Measurements from ENCODE around the gene MCCD1. TPM values are rescaled to one million over a fixed set of nuclear protein-coding genes. Genes with fewer than 3 reads are reported as not detected.
A peak's percentile ranks its signal among the peaks of the same experiment; 100 is the strongest.

Gene MCCD1
- total and polyA plus RNA-seq, 2 of the 13 experiments (the other 11 are each of a cell fraction or from before 2014, with no cell fraction given) = 0.15 TPM; not detected in 1

DNA sequence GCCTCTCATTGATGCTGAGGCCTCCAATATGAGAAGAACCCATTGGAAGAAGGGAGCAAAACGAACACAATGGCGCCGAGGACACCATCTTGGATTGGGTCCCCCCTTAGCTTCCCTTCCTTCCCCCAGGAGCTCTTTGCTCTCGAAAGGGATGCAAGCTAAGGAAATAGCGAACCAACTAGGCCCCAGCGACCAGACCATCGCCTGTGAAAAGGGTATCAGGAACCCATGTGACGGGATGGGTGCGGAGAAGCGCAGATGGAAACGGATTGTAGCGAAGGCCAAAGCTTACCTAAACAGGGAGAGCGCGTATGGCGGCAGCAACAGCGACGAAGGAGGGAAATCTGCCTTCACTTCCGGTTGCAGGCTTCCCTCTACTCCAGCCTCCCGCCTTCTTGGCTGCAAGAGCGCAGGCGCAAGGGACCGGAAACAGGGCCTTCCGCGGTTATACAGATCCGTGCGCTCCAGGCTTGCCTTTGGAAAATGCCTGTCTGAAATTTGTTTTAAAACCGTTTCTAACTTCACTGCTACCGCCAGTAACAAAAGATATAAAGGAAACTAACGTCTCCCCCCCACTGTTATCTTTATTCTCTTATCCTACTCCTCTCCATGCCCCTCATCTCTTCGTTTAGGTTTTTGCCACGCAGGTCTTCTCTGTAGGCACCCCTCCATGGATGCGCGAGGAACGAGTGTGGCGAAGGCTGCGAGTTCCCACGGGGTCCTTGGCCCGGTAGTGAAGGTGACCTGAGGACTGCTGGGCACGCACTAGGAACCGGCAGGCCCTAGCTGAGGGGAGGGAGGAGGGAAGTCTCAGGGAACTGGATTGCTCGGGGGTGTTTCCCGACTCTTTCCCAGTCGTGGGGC, 13.1 kb downstream of the MCCD1 start, which contains the start of gene DDX39B (continued):
- TF ChIP-seq, protein P1, sequence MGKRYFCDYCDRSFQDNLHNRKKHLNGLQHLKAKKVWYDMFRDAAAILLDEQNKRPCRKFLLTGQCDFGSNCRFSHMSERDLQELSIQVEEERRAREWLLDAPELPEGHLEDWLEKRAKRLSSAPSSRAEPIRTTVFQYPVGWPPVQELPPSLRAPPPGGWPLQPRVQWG (CRISPR knock-in tag; IDR thresholded peaks at IDR 0.05; ENCODE audit: borderline replicate concordance, low read depth) = no peak
- TF ChIP-seq, protein P2, sequence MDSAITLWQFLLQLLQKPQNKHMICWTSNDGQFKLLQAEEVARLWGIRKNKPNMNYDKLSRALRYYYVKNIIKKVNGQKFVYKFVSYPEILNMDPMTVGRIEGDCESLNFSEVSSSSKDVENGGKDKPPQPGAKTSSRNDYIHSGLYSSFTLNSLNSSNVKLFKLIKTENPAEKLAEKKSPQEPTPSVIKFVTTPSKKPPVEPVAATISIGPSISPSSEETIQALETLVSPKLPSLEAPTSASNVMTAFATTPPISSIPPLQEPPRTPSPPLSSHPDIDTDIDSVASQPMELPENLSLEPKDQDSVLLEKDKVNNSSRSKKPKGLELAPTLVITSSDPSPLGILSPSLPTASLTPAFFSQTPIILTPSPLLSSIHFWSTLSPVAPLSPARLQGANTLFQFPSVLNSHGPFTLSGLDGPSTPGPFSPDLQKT (CRISPR knock-in tag; IDR thresholded peaks at IDR 0.05; ENCODE audit: borderline replicate concordance) = no peak
- TF ChIP-seq, protein P3, sequence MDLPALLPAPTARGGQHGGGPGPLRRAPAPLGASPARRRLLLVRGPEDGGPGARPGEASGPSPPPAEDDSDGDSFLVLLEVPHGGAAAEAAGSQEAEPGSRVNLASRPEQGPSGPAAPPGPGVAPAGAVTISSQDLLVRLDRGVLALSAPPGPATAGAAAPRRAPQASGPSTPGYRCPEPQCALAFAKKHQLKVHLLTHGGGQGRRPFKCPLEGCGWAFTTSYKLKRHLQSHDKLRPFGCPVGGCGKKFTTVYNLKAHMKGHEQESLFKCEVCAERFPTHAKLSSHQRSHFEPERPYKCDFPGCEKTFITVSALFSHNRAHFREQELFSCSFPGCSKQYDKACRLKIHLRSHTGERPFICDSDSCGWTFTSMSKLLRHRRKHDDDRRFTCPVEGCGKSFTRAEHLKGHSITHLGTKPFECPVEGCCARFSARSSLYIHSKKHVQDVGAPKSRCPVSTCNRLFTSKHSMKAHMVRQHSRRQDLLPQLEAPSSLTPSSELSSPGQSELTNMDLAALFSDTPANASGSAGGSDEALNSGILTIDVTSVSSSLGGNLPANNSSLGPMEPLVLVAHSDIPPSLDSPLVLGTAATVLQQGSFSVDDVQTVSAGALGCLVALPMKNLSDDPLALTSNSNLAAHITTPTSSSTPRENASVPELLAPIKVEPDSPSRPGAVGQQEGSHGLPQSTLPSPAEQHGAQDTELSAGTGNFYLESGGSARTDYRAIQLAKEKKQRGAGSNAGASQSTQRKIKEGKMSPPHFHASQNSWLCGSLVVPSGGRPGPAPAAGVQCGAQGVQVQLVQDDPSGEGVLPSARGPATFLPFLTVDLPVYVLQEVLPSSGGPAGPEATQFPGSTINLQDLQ (CRISPR knock-in tag; IDR thresholded peaks at IDR 0.05) = no peak
- peak; percentile 82 for TF ChIP-seq ZNF501 (CRISPR knock-in tag; IDR thresholded peaks at IDR 0.05)
- TF ChIP-seq ZSCAN29 (CRISPR knock-in tag; conservative IDR thresholded peaks at IDR 0.05) = peak; percentile 53
- TF ChIP-seq RORA (CRISPR knock-in tag; IDR thresholded peaks at IDR 0.05) = no peak
- peak; percentile 63; the same call in 1 of the 2 replicates for TF ChIP-seq FOXK2 (IDR thresholded peaks at IDR 0.05)
- 0 out of 2 replicates have a peak, but pooled peaks have one; percentile 34 for TF ChIP-seq ZNF431 (CRISPR knock-in tag; IDR thresholded peaks at IDR 0.05; ENCODE audit: borderline replicate concordance, low read depth)
- no peak for TF ChIP-seq CCAR2 (optimal IDR thresholded peaks at IDR 0.05; ENCODE audit: low read depth, low read length)
- no peak for TF ChIP-seq MLLT10 (CRISPR knock-in tag; IDR thresholded peaks at IDR 0.05)
- peak; percentile 77 for TF ChIP-seq MXI1 (IDR thresholded peaks at IDR 0.05; ENCODE audit: borderline replicate concordance, low read depth, low read length)
- peak; percentile 96 for TF ChIP-seq YY1 (IDR thresholded peaks at IDR 0.05; ENCODE audit: insufficient read depth, insufficient replicate concordance, low read depth, low read length)
- TF ChIP-seq DMAP1 (CRISPR knock-in tag; IDR thresholded peaks at IDR 0.05) = peak; percentile 99
- TF ChIP-seq, protein P4, sequence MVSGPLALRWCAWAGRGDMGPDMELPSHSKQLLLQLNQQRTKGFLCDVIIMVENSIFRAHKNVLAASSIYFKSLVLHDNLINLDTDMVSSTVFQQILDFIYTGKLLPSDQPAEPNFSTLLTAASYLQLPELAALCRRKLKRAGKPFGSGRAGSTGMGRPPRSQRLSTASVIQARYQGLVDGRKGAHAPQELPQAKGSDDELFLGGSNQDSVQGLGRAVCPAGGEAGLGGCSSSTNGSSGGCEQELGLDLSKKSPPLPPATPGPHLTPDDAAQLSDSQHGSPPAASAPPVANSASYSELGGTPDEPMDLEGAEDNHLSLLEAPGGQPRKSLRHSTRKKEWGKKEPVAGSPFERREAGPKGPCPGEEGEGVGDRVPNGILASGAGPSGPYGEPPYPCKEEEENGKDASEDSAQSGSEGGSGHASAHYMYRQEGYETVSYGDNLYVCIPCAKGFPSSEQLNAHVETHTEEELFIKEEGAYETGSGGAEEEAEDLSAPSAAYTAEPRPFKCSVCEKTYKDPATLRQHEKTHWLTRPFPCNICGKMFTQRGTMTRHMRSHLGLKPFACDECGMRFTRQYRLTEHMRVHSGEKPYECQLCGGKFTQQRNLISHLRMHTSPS (CRISPR knock-in tag; IDR thresholded peaks at IDR 0.05; ENCODE audit: low read depth) = peak; percentile 51; the same call in 1 of the 2 replicates
- TF ChIP-seq, protein P5, sequence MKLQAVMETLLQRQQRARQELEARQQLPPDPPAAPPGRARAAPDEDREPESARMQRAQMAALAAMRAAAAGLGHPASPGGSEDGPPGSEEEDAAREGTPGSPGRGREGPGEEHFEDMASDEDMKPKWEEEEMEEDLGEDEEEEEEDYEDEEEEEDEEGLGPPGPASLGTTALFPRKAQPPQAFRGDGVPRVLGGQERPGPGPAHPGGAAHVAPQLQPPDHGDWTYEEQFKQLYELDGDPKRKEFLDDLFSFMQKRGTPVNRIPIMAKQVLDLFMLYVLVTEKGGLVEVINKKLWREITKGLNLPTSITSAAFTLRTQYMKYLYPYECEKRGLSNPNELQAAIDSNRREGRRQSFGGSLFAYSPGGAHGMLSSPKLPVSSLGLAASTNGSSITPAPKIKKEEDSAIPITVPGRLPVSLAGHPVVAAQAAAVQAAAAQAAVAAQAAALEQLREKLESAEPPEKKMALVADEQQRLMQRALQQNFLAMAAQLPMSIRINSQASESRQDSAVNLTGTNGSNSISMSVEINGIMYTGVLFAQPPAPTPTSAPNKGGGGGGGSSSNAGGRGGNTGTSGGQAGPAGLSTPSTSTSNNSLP (IDR thresholded peaks at IDR 0.05; ENCODE audit: low read depth, low read length) = 0 out of 2 replicates have a peak, but pooled peaks have one; percentile 6
- peak; percentile 93 for TF ChIP-seq ZNF557 (CRISPR knock-in tag; IDR thresholded peaks at IDR 0.05)

All from HepG2 (cell line).